HepG2 (cell line): ENCODE measurements around the gene GPR107. TPM values are rescaled to one million over a fixed set of nuclear protein-coding genes. Genes with fewer than 3 reads are reported as not detected.

ENCODE experiments used
- SIN3A ChIP-seq: IDR thresholded peaks from 2 replicates; pipeline ENCODE4 v1.6.1; 2011; ENCODE audit warnings: low read depth, mild to moderate bottlenecking, control low read depth, low read length, borderline replicate concordance
- THRA ChIP-seq: sonication (generic); formaldehyde crosslinking; IDR thresholded peaks from 2 replicates; pipeline ENCODE4 v1.4.0; 2020; ENCODE audit warnings: missing genetic modification reagents, borderline replicate concordance
- ZFP91 ChIP-seq: sonication (generic); formaldehyde crosslinking; IDR thresholded peaks from 2 replicates; pipeline ENCODE4 v1.9.0; 2022; ENCODE audit warnings: missing genetic modification reagents, mild to moderate bottlenecking, borderline replicate concordance
- ZFYVE20 ChIP-seq: sonication (generic); formaldehyde crosslinking; IDR thresholded peaks from 2 replicates; pipeline ENCODE4 v1.8.0; 2023; ENCODE audit warnings: low read depth, mild to moderate bottlenecking, moderate library complexity, missing genetic modification reagents, borderline replicate concordance
- polyA plus RNA-seq, 8 experiments: library from polyadenylated mRNA; depleted of rRNA in 3 of 8; stranded (reverse) in 7 of 8; unstranded in 1 of 8; fragments of >200 nt; fragmentation: Illumina TruSeq in 4 of 8; extraction: Trizol in 4 of 8; gene quantifications; 2 replicates each; pipeline versions ENCODE4 v1.2.1 to v1.2.3, GENCODE V29; 2011 to 2016; ENCODE audit warnings: low read depth in 4 of 8, missing spikeins in 1 of 8, mixed read lengths in 1 of 8; ENCODE audit not compliant: insufficient read depth in 1 of 8
- total RNA-seq, 5 experiments: library from RNA; depleted of rRNA; stranded (reverse); fragments of >200 nt; fragmentation: Illumina TruSeq; extraction: Trizol; gene quantifications; 2 replicates each; pipeline ENCODE4 v1.2.3, GENCODE V29; 2016; ENCODE audit warnings: low read depth in 1 of 5
- TF ChIP-seq, protein P1 (sequence below): sonication (generic); formaldehyde crosslinking; IDR thresholded peaks from 2 replicates; pipeline ENCODE4 v1.5.0; 2020; ENCODE audit warnings: mild to moderate bottlenecking, missing genetic modification reagents, borderline replicate concordance
- TF ChIP-seq, protein P2 (sequence below): sonication (generic); formaldehyde crosslinking; IDR thresholded peaks from 2 replicates; pipeline ENCODE4 v1.4.0; 2020; ENCODE audit warnings: missing genetic modification reagents, borderline replicate concordance

GPR107 gene
- total and polyA plus RNA-seq, 2 of the 13 experiments (the other 11 are each of a cell fraction or from before 2014, with no cell fraction given), result 22.5 to 24.4 TPM

DNA sequence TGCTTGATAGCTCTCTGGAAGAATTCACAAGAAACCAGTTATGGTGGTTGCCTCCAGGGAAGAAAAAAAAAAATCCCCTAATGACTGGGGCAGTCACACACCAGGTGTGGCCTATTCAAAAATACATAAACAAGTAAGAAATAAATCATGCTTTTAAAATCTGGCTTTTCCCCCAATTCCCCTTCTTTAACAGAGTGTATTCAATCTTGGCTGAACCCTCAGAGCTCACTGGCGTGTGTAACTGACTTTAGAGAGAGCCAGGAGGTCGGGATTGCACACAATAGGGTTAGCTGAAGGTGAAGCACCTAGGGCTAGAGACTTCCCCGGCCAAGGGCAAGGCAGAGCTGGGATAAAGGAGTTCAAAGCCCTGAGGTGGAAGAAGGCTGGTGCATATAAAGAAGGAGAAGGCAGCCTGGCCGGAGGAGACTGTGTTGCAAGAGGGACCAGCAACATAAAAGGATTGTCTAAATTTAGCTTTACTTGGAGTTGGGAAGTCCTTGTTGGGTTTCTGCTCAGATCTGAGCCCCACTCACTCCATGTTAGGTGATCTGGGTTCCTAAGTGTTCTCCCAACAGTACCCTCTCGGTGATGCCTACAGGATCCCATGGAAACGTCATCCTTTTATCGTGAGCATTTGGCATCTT is 30.4 kb upstream of the GPR107 start (continued):
- TF ChIP-seq, protein P1, sequence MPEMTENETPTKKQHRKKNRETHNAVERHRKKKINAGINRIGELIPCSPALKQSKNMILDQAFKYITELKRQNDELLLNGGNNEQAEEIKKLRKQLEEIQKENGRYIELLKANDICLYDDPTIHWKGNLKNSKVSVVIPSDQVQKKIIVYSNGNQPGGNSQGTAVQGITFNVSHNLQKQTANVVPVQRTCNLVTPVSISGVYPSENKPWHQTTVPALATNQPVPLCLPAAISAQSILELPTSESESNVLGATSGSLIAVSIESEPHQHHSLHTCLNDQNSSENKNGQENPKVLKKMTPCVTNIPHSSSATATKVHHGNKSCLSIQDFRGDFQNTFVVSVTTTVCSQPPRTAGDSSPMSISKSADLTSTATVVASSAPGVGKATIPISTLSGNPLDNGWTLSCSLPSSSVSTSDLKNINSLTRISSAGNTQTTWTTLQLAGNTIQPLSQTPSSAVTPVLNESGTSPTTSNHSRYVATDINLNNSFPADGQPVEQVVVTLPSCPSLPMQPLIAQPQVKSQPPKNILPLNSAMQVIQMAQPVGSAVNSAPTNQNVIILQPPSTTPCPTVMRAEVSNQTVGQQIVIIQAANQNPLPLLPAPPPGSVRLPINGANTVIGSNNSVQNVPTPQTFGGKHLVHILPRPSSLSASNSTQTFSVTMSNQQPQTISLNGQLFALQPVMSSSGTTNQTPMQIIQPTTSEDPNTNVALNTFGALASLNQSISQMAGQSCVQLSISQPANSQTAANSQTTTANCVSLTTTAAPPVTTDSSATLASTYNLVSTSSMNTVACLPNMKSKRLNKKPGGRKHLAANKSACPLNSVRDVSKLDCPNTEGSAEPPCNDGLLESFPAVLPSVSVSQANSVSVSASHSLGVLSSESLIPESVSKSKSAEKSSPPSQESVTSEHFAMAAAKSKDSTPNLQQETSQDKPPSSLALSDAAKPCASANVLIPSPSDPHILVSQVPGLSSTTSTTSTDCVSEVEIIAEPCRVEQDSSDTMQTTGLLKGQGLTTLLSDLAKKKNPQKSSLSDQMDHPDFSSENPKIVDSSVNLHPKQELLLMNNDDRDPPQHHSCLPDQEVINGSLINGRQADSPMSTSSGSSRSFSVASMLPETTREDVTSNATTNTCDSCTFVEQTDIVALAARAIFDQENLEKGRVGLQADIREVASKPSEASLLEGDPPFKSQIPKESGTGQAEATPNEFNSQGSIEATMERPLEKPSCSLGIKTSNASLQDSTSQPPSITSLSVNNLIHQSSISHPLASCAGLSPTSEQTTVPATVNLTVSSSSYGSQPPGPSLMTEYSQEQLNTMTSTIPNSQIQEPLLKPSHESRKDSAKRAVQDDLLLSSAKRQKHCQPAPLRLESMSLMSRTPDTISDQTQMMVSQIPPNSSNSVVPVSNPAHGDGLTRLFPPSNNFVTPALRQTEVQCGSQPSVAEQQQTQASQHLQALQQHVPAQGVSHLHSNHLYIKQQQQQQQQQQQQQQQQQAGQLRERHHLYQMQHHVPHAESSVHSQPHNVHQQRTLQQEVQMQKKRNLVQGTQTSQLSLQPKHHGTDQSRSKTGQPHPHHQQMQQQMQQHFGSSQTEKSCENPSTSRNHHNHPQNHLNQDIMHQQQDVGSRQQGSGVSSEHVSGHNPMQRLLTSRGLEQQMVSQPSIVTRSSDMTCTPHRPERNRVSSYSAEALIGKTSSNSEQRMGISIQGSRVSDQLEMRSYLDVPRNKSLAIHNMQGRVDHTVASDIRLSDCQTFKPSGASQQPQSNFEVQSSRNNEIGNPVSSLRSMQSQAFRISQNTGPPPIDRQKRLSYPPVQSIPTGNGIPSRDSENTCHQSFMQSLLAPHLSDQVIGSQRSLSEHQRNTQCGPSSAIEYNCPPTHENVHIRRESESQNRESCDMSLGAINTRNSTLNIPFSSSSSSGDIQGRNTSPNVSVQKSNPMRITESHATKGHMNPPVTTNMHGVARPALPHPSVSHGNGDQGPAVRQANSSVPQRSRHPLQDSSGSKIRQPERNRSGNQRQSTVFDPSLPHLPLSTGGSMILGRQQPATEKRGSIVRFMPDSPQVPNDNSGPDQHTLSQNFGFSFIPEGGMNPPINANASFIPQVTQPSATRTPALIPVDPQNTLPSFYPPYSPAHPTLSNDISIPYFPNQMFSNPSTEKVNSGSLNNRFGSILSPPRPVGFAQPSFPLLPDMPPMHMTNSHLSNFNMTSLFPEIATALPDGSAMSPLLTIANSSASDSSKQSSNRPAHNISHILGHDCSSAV, result no peak
- TF ChIP-seq SIN3A, result no peak
- no peak for TF ChIP-seq ZFP91 (CRISPR knock-in tag)
- no peak for TF ChIP-seq THRA (CRISPR knock-in tag)
- TF ChIP-seq, protein P2, sequence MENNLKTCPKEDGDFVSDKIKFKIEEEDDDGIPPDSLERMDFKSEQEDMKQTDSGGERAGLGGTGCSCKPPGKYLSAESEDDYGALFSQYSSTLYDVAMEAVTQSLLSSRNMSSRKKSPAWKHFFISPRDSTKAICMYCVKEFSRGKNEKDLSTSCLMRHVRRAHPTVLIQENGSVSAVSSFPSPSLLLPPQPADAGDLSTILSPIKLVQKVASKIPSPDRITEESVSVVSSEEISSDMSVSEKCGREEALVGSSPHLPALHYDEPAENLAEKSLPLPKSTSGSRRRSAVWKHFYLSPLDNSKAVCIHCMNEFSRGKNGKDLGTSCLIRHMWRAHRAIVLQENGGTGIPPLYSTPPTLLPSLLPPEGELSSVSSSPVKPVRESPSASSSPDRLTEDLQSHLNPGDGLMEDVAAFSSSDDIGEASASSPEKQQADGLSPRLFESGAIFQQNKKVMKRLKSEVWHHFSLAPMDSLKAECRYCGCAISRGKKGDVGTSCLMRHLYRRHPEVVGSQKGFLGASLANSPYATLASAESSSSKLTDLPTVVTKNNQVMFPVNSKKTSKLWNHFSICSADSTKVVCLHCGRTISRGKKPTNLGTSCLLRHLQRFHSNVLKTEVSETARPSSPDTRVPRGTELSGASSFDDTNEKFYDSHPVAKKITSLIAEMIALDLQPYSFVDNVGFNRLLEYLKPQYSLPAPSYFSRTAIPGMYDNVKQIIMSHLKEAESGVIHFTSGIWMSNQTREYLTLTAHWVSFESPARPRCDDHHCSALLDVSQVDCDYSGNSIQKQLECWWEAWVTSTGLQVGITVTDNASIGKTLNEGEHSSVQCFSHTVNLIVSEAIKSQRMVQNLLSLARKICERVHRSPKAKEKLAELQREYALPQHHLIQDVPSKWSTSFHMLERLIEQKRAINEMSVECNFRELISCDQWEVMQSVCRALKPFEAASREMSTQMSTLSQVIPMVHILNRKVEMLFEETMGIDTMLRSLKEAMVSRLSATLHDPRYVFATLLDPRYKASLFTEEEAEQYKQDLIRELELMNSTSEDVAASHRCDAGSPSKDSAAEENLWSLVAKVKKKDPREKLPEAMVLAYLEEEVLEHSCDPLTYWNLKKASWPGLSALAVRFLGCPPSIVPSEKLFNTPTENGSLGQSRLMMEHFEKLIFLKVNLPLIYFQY, result no peak
- TF ChIP-seq ZFYVE20, result no peak
